ENCODE data around the gene CCDC112.

The CCDC112 gene

GRCh38 chr5:115317736-115318135, 21.3 kb upstream of the CCDC112 start:
- no peak for DNase-seq (ENCODE audit: low spot score)

GRCh38 chr5:115317320-115317719, 20.9 kb upstream of the CCDC112 start:
- DNase-seq (ENCODE audit: low spot score) = no peak

DNA sequence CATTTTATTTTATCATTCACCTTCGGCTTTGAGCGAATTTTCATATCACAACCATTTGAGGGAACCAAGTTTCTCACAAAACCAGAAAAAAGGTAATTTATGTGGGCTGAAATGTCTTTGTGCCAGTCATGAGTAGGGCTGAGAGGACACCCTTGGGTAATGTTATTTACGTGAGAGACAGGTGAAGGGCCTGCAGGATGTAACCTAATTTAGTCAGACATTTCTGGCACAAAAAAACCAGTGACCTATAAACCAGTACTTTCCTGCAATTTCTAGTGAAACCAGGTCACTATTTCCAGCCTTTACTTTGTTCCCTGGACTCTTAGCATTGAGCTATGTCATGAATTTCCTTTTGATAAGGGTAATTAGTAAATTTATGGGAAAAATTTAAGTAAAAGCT, 17.2 kb upstream of the CCDC112 start:
- DNase-seq (ENCODE audit: low spot score) = no peak

DNA sequence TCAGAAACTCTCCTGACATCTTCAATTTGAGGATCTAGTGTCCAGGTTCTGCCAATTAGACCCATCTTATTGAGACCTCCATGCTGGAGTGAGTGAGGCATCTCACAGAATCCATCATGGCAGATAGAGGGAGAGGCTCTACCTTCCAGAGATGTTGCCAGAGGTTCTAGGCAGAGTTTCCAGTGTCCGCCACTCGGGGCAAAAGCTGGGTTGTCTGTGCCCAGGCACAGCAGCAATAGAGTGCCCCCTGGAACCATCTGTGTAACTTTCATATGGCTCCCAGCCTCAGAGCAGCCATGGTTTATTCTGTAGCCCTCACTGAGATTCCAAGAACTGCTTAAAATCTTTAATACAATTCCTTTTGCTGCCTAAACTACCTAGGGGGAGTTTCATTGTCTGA, 16.6 kb upstream of the CCDC112 start:
- DNase-seq (ENCODE audit: low spot score) = no peak

DNA sequence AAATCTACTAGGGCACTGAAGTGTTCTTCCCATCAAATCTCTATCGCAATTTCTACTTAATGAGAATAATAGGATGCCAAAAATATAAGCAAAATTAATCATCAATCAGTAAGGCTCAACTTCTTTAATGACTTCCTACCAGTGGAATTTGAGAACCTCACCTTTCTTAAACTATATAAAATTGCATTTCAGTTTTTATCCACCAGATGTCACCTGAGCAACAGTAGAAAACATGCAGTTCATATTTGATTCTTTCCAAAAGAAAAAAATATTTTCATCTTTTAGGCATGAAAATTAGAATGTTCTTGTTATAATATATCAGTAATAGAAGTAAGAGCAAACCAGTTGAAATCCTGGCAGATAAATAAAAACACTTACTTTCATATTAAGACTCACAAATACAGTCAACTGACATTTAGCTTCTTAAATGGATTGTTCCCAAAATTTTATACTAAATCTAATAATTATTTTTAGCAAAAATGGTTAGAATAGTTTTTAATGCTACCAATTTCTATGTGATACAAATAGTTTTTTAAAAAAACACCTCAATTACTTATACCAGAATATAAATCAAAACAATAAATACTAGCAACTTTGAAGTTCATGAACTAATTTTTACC, 13.4 kb upstream of the CCDC112 start:
- DNase-seq (ENCODE audit: low spot score) = no peak

- no peak for DNase-seq (ENCODE audit: low spot score)
Observed at GRCh38 chr5:115308815-115309214, 12.4 kb upstream of the CCDC112 start.

DNA sequence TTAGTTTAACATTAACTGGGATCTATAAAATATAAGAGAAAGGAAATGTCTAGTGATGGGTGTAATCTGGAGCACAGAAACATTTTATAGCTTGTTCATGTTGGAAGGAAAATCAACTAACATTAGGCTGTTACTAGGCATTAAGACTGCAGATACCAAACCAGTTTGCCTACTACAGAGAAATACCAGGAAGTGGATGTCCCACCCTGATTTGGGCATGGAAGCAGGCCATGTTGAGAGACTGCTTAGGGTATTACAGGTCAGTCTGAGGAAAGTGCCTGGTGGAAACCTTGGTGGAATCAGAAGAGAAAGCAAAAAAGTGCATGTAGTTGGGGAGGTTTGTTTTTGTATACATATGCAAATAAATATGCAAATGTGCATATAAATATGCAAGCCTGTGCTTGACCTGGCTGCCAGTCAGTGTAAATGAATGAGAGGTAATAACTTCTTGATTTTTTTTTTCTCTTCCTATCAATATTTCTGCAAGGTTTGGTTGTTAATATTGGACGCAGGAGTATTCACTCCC, 9.6 kb upstream of the CCDC112 start:
- DNase-seq (ENCODE audit: low spot score) = no peak

DNA sequence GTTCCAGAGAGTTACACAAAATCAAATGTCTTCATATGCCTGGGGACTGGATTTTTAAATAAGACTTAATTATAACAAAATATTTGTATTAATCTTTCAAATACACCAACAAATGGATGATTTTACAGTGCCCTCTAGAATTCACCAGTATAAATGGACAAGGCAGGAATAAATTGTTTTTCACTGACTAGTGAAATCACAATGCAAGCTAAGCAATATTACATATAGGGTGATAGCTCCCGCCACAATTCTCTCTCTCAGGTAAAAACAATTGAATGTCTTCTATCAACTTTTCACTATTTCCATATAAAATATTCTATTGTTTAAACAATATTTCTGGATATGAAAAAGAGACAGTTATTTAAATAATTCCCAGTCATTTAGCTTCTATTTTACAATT, 8.0 kb upstream of the CCDC112 start:
- DNase-seq (ENCODE audit: low spot score) = no peak

DNA sequence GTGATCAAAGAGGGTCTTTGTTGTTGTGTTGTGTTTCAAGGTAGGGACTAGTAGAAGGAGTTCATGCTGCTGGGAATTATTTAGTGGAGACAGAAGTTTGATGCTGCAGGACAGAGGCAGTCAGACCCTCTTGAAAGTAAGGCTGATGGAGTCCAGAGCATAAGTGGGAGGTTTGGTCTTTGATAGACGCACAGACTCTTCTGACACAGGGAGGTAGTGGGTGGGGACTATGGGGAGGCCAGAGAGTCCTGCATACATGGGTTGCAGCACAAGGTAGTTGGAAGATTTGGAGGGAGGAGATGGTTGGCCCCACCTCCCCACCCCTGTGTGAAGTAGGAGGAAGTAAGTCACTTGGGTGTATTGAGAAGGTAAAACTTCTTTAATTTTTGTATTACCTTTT, 2.4 kb upstream of the CCDC112 start:
- no peak for DNase-seq (ENCODE audit: low spot score)

GRCh38 chr5:115297031-115297430, 577 bp upstream of the CCDC112 start:
- DNase-seq (ENCODE audit: low spot score) = no peak

DNA sequence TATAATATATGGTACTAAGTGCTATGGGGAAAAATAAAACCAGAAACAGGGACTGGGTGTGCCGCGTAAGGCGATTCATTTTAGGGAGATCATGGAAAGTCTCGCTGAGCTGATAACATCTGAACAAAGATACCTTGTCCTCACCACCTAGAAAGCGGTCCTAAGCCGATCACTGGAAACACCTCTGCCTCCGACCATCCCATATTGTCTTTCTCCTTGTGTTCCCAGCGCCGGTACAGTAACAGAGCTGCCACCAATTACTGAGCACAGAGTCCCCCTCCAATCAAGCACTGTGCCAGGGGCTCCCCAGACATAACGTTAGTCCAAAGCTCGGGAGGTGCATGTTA, 704 bp downstream of the CCDC112 start:
- DNase-seq (ENCODE audit: low spot score) = no peak

- DNase-seq (ENCODE audit: low spot score) = no peak
Observed at GRCh38 chr5:115291397-115291796, 5.1 kb downstream of the CCDC112 start.

GRCh38 chr5:115289104-115289503, 7.3 kb downstream of the CCDC112 start:
- no peak for DNase-seq (ENCODE audit: low spot score)

GRCh38 chr5:115284021-115284420, 12.4 kb downstream of the CCDC112 start:
- DNase-seq (ENCODE audit: low spot score) = no peak

DNA sequence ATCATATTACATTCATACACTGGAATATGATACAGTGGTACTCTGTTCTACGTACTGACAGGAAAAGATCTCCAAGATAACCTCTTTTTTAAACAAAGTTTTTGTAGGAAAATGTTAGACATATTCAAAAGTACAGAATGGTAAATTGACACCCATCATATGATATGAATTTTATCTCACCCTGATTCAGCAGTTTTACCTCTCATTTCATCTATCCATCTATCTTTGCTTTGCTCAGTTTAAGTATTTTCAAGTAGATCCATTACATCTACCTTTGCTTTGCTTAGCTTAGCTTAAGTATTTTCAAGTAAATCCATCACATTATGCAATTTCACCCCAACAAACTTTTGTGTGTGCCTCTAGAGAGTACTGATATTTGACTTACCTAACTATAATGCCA, 14.3 kb downstream of the CCDC112 start:
- no peak for DNase-seq (ENCODE audit: low spot score)

DNA sequence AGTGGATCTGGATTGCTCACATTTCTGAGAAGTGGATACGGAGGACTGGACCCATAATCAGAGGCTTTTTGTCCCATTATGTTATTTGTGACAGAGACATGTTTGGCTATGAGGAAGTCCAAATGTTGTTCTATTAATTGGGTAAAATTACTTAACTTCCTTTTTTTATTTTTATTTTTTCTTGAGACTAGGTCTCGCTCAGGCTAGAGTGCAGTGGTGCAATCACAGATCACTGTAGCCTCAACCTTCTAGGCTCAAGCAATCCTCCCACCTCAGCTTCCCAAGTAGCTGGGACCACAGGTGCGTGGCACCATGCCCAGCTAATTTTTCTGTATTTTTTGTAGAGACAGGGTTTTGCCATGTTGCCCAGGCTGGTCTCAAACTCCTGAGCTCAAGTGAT, 21.9 kb downstream of the CCDC112 start:
- no peak for DNase-seq (ENCODE audit: low spot score)

GRCh38 chr5:115272297-115272958, 24.0 kb downstream of the CCDC112 start:
- DNase-seq (ENCODE audit: low spot score) = no peak

DNA sequence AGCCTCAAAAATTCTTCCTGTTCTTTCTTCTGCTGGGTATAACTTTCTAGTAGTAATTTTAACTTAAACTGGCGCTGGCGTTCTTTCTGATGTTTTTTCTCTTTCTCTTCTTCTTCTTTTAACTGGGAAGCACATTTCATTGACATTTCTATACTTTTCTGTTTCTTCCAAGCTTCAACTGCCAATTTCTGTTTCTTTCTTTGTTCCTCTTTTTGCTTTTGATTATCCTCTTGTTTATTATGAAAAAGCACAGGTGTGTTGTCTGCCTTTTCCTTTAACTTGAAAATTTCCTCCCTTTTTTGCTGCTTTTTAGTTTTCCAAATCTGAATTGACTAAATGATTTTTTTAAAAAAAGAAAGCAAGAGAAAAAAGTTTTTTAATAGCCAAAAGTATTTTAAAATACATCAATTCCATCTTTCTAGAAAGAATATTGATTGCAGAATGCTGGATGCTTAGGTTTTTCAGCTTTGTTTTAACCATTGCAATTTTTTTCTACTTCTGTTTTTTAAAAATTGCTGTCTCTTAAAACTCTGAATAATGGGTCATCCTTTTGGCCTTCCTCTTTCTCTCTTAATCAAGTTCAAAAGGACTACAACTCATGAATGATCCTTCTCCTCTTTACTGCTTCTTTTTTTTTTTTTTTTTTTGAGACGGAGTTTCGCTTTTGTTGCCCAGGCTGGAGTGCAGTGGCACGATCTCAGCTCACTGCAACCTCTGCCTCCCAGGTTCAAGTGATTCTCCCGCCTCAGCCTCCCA, 25.0 kb downstream of the CCDC112 start:
- no peak for DNase-seq (ENCODE audit: low spot score)

DNA sequence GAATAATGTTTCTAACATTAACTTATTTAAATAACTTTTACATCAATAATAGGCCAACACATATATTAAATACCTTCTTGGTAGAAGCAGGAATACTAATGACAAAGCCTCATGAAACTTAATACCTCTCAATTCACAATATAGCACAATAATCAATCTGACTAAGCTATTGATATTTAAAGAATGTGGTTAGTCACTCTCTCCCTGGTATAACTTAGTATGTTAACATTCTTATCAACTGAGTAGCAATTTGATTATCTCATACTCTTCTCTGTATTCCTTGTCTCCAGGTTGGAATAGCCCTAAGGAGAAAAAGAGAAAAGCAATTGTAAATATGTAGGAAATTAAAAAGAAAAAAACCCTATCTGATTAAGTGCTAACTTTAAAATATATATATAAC, 28.8 kb downstream of the CCDC112 start:
- no peak for DNase-seq (ENCODE audit: low spot score)

- DNase-seq (ENCODE audit: low spot score) = no peak
Observed at GRCh38 chr5:115265220-115265619, 31.2 kb downstream of the CCDC112 start.

DNA sequence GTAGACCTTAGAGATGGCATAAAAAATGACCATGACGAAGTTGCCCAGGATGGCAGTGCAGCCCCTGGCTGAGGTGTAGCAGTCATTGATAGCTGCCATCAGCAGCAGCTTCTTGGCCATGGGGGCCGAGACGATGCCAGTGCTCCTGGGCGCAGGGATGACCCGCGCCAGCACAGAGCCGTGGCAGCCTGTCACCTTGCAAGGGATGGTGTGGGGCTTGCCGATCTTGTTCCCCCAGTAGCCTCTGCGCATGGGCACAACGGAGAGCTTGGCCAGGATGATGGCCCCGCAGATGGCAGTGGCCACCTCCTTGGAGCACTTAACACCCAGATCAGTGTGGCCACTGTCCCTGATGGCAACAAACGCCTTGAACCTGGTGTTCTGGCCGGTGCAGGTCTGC, 31.7 kb downstream of the CCDC112 start:
- DNase-seq (ENCODE audit: low spot score) = no peak

- no peak for DNase-seq (ENCODE audit: low spot score)
Observed at GRCh38 chr5:115263078-115263380, 33.4 kb downstream of the CCDC112 start.

DNA sequence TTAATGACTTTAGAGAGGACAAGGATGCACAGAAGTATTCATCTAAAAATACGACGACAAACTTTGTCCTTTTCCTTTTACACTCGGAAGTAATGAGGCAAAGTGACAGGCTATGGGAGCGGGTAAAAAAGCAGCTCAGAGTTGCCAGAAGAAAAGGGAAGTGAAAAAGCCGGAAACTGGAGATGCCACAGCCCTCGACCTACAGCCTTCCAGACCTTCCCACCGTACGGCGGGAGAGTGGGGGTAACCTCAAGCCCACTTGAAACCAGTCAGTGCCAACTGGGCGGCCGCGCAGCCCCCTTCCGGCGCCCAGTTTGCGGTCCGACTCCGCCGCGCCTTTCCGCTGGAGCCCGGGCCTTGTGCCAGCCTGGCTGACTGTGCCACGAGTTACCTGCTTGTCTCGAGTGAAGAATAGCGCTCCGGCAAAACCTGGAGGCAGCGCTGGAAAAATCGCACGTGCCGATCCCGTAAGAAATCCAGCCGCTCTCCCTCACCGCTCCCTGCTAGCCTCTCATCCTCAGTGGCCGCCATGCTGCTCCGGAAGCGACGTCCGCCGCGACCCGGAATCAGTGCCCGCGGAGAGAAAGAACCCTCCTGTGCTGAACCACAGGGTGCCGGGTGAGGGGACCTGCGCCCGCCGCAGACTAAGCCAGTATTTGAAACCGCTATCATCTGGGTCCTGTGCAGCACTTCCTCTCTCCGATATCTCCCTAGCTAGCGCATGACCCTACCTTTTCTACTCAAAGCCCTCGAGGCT, 34.0 kb downstream of the CCDC112 start, which contains the start of gene PGGT1B:
TSS of gene PGGT1B (minus strand) at position 557 of the 757 bp plus-strand sequence. CDS start at position 531, 26 bp downstream.
- no peak for DNase-seq (ENCODE audit: low spot score)

All from COLO829 (cell line).